Activated CD8-positive, alpha-beta memory T cell treated with anti-CD3 and anti-CD28 coated beads, Interleukin-2, amount 50 U/mL, for 24 hours (primary cell): Measurements from ENCODE around the gene THBS1.
A peak's percentile ranks its signal among the peaks of the same experiment; 100 is the strongest.

Source experiments
- DNase-seq: peaks from one replicate; pipeline ENCODE4 v3.0.0-alpha.2; 2020; ENCODE audit errors: extremely low read depth

THBS1 gene

DNA sequence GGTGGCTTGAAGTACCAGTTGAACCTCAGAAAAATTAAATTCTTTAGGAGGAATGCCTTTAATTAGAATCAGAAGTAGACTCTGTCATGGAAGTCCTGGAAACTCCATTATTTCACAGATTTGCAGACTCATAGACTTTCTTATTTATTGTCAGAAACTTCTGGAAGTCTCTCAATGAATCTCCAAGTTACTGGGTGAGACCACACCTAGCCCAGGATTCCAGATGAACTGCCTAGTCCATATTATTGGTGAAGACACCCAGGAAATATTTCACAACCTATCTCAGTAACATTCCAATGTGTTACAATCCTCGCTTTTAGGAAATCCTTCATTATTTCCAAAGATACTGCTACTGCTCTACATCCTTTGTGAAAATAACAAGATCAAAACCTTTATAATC lies 6.5 kb upstream of the THBS1 start:
- DNase-seq = no peak

- DNase-seq = no peak
Observed at GRCh38 chr15:39575180-39575579, 5.7 kb upstream of the THBS1 start.

GRCh38 chr15:39578851-39579486 lies 1.9 kb upstream of the THBS1 start:
- no peak for DNase-seq

DNA sequence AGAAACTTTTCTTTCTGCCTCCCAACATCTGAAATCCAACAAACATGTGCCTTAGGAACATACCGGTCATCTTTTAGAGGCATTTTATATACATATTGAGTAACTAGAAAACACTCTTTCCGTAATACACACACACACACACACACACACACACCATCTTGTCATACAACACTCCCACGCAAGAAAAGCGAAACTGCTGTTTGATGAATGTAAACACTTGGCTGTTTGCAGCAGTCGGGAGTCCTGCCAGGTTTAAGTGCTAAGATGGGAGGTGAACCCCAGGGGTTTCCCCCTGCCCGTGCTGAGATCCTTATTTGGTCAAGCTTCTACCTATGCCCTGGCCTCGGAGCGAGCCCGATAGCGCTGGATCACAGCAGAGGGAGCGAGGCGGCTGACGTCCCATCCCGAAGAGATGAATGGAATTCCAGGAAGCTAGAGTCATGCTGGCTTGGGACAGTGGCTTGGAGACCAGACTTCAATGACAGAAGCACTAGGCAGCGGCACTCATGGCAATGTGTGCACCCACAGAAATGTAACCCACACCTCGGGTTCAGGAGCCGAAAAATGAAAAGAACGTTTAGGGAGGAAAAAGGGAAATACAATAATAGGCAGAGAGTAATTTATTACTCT lies 1.3 kb upstream of the THBS1 start:
- no peak for DNase-seq

GRCh38 chr15:39580117-39580484 lies 778 bp upstream of the THBS1 start:
- DNase-seq = peak; percentile 66

- DNase-seq = no peak
Observed at GRCh38 chr15:39581242-39581792, 438 bp downstream of the THBS1 start.

- no peak for DNase-seq
Observed at GRCh38 chr15:39581793-39582285, 960 bp downstream of the THBS1 start.

DNA sequence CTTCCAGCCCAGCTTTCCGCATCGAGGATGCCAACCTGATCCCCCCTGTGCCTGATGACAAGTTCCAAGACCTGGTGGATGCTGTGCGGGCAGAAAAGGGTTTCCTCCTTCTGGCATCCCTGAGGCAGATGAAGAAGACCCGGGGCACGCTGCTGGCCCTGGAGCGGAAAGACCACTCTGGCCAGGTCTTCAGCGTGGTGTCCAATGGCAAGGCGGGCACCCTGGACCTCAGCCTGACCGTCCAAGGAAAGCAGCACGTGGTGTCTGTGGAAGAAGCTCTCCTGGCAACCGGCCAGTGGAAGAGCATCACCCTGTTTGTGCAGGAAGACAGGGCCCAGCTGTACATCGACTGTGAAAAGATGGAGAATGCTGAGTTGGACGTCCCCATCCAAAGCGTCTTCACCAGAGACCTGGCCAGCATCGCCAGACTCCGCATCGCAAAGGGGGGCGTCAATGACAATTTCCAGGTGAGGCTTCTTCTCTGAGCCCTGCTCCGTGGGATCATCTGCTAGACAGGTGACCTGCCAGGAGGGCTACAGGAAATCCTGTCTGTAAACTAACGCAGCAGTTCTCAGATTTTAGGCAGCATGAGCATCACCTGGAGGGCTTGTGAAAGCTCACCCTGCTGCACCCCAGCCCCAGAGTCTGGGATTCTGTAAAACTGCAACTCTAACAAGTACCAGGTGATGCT lies 1.6 kb downstream of the THBS1 start:
- no peak for DNase-seq

- no peak for DNase-seq
Observed at GRCh38 chr15:39582977-39583595, 2.2 kb downstream of the THBS1 start.

- no peak for DNase-seq
Observed at GRCh38 chr15:39583596-39584265, 2.9 kb downstream of the THBS1 start.

DNA sequence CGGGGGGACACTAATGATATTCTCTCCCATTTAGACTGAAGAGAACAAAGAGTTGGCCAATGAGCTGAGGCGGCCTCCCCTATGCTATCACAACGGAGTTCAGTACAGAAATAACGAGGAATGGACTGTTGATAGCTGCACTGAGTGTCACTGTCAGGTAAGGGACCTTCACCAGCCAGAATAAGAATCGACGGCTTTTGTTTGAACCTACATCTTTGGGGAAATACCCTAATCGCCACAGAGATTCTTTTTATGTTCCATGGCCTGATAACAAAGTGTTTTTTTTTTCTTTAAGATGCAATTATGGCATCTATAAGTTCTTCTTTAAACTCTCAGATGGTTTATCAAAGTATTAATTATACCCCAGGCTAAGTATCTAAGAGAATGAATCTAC lies 3.4 kb downstream of the THBS1 start:
- no peak for DNase-seq

DNA sequence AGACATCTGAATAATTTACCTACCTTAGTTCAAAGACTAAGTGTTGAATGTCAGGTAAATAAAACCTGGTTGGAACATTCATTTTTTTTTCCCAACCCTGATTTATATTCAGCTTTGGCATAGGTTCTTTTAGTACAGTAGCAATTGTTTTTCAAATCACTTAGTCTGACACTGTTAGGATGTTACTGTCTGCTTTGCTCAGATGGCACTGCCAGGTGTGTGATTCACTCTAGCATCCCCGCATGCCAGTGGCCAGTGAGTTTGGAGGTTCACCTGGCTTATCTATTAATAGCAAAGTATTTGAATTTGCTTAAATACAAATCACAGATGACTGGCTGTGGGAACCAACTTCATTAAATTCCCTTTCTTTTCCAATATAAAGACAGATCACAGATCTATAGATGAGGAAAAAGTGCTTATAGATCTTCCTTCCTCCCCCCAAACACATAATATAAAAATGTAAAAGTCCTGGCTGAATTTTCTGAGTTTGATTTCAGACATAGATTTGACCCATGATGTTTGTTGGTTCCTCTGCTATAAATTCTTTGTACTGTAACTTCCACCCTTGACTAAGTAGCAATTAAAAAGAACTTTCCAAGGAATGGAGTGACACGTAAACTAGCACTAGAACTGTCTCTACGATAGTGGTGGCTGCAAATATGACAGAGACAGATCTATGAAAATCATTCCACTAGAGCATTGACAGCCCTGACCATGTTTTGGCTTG lies 3.9 kb downstream of the THBS1 start:
- DNase-seq = no peak

DNA sequence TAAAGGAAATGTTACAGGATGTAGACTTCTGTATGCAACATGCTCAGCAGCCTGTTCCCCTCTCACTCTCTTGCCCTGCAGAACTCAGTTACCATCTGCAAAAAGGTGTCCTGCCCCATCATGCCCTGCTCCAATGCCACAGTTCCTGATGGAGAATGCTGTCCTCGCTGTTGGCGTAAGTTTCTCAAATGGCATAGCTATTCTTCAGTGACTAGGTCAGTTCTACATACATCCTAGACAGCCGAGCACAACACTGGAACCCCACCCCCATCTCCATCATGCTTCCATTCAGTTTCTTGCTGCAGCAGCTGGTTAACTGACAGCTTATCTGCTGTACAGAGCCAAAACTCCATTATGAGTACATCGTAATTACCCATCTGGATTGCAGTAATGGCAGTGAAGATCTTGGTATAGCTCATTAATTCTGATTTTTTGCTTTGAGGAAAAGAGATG lies 4.5 kb downstream of the THBS1 start:
- no peak for DNase-seq

DNA sequence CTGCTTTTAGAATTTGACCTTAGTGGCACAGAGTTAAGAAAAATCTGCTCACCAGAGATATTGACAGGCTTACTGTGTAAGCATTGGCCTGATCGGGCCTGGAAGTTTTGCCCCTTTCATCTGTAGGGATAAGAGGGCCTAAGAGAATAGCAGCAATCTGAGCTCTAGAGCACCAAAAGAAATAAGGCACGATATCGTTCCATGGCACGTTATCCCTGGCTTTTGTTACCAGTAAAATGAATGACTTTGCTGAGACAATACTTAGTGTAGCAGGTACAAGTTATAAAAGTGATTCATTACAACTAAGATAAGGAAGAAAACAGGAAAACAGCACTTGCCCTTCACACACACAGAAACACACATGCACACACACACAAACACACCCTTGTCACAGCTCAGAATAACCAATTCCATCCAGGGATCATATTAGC lies 5.0 kb downstream of the THBS1 start:
- DNase-seq = no peak

DNA sequence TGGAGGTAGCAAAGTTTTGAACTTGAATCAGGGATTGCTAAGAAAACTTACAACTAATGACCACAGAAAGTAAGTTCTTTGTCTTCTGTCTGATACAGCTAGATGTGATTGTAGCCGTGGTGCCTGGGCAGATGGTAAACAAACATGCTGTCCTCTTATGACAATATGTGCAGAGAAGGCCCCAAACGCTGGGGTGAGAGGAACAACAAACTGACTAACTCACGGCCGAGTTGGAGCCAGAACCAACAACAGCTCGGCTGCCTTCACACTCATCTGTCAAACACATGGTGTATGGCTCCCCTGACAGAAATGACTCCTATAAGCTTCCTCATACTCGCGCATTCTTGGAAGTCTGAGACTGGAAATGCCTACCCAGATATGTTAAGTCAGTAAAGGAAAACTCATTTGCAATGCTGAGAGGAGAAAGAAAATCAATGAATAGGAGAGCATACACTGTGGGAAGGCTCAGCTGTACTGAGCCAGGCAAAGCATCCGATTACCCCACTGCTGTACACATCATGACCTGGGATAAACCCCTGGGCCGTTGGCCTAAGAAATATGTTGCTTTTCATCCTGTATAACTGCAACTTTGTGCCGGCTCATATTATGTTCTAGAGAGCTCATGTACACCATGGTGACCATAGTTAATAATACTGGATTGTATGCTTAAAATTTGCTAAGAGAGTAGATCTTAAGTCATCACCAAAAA lies 5.7 kb downstream of the THBS1 start:
- DNase-seq = no peak

DNA sequence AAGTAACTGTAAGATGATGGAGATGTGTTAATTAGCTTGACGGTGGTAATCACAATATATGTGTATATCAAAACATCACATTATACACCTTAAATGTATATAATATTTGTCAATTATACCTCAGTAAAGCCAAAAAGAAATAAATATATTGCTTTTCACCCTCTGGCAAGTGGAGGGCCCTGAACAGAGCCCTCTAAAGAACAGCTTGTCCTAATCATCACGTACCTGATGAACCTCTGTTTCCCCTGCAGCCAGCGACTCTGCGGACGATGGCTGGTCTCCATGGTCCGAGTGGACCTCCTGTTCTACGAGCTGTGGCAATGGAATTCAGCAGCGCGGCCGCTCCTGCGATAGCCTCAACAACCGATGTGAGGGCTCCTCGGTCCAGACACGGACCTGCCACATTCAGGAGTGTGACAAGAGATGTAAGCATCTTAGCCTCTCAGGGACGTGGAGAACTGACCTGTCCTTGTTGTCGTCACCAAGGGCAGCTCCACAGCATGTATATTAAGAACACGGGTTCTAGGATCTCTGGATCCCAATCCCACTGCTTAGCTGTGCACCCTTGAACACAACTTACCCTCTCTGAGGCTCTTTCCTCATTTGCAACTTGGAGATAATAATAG lies 6.3 kb downstream of the THBS1 start:
- no peak for DNase-seq

- no peak for DNase-seq
Observed at GRCh38 chr15:39587731-39588530, 7.1 kb downstream of the THBS1 start.

GRCh38 chr15:39588531-39589192 lies 7.8 kb downstream of the THBS1 start:
- no peak for DNase-seq
